GM21825 (cell line): Measurements from ENCODE around the gene TOP3A.
"Not testable (repeated sequence)": the region's sequence is repeated elsewhere in the genome, so short reads cannot be mapped to it uniquely, and the experiment has no call there.

ENCODE experiments used
- ATAC-seq: cut with Tn5 transposase; IDR thresholded peaks from one replicate; pipeline ENCODE4 v1.9.1; 2021; ENCODE audit warnings: mild to moderate bottlenecking, moderate library complexity; ENCODE audit not compliant: unreplicated experiment

The TOP3A gene

DNA sequence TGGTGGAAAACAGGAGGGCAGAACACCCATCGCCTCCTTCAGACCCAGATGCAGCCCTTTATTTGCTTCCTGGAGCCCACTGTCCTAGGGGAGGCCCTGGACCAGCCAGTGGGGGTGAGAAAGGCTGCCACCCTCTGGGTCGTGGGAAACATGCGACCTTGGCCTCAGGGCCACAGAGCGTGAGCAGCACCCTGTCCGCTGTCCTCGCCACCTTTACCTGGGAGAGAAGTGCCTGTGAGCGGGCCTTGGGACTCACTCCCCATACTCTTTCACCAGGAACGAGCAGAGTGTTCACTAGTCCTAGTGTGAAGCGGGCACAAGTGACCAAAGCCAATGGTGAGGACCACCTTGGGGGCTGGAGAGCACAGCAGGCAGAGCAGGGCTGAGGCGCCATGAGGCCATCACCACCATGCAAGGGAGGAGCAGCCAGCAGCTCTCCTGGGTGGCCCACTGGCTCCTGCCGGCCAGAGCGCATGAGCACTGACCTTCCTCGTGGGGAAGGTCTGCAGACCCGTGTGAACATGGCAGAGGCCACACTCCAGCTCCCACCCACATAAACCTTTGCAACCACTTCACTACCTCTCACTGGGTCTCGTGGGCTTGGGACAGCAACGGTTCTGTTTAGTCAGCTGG, 8.8 kb upstream of the TOP3A start:
- ATAC-seq = no peak

DNA sequence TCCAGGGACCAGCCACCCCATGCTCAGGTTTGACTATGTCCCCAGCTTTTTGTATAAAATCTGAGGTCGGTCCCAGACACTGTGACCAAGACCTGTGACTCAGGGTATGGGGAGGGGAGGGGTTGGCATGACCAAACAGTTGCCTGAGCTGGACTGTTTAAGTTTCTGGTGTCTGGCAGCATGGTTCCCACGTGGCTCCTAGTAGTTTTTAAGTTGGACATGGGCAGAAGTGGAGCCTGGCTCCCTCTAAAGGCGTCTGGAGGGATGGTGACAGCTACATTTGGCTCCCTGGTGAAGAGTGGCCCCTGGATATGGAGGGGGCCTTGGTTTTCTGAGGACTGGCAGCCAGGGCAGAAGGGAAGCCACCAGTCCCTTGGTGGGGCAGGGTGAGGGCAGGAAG, 8.2 kb upstream of the TOP3A start:
- ATAC-seq = no peak

DNA sequence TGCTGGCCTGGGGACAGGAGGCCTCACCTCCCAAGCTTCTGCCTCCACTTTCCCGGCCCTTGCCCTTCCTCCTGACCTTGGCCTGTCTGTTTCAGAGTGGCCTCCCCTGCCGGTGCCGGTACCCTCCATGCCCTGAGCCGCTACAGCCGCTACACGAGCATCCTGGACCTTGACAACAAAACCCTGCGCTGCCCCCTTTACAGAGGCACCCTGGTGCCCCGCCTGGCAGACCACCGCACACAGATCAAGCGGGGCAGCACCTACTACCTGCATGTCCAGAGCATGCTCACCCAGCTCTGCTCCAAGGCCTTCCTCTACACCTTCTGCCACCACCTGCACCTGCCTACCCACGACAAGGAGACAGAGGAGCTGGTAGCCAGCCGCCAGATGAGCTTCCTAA, 7.7 kb upstream of the TOP3A start:
- no peak for ATAC-seq

DNA sequence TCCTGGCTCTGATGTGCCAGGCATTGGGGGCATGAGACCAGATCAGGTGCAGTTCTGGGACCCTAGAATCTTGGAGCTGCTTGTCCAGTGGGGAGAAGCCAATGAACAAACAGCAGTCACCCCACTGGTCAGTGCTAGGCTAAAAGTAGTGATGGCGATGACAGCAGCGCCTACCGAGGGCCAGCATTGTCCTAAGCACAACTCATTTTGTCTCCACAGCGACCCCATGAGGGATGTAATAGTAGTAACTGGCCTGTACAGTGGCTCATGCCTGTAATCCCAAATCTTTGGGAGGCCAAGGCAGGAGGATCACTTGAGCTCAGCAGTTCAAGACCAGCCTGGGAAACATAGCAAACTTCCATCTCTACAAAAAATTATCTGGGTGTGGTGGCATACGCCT, 6.5 kb upstream of the TOP3A start:
- ATAC-seq = no peak

GRCh38 chr17:18320301-18320700, 5.5 kb upstream of the TOP3A start:
- no peak for ATAC-seq

DNA sequence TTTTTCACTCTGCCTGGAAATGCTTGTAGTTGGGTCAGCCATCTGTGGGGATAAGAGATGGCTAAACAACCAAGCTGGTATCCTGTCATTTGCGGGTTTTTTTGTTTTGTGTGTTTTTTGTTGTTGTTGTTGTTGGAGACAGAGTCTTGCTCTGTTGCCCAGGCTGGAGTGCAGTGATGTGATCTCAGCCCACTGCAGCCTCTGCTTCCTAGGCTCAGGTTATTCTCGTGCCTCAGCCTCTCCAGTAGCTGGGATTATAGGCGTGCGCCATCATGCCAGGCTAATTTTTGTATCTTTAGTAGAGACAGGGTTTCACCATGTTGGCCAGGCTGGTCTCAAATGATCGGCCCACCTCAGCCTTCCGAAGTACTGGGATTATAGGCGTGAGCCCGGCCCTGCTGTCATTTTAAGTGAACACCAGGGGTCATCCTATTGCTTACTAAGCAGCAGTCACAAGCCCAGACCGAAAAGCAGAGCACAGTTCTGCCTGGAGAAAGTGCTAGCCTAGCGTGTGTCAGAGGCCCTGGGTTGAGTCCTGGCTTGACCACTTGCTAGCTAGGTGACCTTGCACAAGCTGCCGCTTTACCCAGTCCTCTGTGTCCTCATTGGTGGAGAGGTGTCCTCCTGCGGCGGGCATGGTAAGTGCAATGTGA, 4.9 kb upstream of the TOP3A start:
- no peak for ATAC-seq

DNA sequence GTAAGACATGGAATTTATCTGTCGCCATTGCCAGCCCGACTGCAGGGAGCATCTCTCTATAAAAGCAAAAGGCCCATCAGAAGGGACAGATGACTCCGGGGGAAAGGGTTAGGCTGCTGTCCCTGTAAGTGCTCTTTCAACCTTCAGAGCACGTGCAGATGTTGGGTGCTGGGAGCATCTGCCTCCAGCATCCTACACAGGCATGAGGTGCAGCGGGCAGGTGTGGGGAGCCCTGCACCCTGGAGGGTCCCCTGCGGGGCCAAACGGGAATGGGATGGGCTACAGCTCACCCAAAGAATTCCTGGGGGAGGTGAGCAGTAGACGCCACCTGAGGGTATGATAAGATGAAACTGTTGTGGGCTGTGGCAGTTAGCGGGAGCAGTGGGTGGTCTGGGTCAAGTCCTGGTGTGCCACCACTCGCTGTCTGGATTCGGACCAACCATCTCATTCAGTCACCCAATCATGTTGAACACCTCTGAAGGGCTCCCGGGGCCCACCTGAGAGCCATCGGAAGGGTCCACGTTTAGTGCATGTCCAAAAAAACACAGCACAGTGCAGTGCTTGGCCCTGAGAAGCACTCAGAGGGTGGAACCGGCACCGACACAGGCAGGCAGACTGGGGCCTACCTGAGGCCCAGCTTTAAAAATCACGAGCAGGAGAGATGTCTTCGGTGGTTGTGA, 4.1 kb upstream of the TOP3A start:
- no peak for ATAC-seq

- ATAC-seq = no peak
Observed at GRCh38 chr17:18318117-18318516, 3.3 kb upstream of the TOP3A start.

DNA sequence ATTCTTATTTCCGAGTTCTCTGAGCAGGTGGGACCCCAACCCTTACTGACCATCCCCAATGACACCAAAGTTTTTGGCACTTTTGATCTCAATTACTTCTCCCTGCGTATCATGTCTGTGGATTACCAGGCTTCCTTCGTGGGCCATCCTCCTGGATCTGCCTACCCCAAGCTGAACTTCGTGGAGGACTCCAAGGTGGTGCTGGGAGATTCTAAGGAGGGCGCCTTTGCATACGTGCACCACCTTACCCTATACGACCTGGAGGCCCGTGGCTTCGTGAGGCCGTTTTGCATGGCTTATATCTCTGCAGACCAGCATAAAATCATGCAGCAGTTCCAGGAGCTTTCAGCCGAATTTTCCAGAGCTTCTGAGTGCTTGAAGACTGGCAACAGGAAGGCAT, 1.2 kb upstream of the TOP3A start:
- no peak for ATAC-seq

DNA sequence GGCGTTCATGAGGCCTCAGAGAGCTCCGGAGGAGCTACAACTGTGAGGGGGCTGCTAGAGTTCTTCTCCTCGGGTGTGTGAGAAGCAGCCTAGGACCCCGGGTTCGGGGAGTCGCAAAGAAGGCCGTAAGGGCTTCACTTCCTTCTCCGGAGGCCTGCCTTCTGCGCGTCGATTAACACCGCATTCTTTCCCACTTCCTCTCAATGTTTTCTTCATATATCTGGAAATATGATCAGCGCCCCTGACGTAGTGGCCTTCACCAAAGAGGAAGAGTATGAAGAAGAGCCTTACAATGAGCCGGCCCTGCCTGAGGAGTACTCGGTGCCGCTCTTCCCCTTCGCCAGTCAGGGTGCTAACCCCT, 748 bp upstream of the TOP3A start:
- ATAC-seq = no peak

DNA sequence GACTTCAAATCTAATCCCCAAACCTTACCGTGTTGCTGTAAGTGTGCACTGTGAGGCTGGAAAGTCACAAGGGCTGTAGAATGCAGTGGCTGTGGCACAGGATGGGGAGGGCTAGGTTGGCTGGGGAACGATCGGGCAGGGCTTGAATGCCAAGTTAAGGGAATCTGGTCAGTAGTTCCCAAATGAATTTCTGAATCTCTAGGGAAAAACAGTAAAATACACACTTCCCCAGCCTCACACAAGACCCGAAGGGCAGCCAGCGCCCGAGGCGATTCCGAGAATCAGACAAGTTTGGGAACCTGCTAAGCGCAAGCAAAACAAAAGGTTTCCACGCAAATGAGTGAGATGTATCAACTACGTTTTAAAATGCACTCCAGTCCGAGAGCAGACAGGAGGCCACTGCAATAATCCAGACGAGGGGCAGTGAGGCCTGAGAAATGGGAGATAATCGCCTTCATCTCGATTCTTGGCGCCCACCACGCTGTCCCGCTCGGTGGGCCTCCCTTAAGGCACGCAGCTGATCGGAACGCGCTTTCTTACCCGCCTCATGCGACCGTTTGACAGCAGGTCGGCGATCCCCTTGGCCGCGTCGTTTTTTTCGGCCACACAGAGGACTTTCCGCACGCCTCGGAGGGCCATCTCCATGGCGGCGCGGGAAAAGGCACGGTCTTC, 599 bp downstream of the TOP3A start:
- ATAC-seq = peak; percentile 24

DNA sequence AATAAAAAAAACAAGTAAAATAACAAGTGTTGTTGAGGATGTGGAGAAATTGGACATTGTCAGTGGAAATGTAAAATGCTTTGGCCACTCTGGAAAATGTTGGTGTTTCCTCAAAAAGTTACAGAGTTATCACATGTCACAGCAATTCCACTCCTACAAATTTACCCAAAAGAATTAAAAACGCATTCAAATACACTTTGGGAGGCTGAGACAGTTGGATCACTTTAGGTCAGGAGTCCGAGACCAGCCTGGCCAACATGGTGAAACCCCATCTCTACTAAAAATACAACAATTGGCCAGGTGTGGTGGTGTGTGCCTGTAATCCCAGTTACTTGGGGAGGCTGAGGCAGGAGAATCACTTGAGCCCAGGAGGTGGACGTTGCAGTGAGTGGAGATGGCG, 5.6 kb downstream of the TOP3A start:
- ATAC-seq = no peak

DNA sequence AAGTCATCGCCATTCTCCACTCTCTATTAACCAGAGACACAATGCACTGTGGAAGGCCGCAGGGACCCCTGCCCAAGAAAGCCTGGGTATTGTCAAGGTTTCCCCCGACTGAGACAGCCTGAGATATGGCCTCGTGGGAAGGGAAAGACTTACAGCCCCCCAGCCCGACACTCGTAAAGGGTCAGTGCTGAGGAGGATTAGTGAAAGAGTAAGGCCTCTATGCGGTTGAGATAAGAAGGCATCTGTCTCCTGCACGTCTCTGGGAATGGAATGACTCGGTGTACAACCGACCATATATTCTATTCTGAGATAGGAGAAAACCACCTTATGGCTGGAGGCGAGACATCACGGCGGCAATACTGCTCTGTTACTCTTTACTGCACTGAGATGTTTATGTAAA, 11.6 kb downstream of the TOP3A start:
- ATAC-seq = not testable (repeated sequence)

DNA sequence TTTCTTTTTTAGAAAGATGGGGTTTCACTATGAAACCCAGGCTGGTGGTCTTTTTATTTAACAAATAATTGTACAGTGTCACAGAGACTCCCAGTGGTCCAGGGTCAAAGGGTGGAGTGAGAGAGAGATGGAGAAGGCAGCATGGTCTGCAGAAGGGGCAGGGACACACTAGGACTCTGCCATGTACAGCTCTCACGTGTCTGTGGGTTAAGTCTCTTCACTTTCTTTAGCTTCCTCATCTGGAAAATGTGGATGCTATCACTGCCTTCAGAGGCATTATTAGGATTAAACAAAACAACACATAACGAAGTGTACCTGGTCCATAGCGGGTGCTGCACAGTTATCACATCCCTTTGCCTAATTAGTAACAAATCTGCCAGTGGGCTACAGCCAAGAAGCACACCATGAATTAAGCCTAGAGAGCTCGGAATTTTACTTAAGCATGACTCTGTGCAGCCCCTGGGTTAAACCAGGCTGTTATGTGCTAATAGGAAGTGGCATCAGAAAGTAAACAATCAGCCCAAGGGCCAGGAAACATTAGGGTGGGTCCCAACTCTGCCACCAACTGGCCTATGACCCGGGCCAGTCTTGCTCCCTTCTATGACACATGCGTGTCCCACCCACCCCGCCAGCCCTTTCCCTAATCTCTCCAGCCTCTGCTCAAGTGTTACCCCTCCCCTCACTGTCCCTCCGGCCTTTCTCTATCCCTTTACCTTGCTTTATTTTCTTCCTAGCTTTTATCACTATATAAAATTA, 13.9 kb downstream of the TOP3A start:
- no peak for ATAC-seq

GRCh38 chr17:18298061-18298460, 16.7 kb downstream of the TOP3A start:
- ATAC-seq = not testable (repeated sequence)

GRCh38 chr17:18291718-18292540, 22.9 kb downstream of the TOP3A start:
- ATAC-seq = no peak

DNA sequence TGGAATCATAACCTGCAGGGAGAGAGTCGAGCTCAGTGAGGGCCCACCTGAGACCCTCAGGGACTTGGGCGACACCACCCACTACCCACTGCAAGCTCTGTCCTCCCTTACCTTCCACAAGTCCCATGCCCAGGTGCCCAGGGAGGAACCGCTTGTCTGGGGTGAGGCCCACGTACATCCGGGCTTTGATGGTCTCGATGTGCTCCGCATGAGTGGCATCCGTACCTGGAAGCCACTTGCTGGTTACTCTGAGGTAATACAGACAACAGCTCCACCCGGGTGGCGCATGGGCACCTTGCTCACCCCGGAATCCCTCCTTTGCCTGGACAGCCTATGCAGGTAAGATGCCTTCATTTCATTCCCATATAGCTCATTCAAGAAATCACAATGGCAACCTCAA, 29.5 kb downstream of the TOP3A start:
- no peak for ATAC-seq

GRCh38 chr17:18281788-18282187, 33.0 kb downstream of the TOP3A start:
- no peak for ATAC-seq

DNA sequence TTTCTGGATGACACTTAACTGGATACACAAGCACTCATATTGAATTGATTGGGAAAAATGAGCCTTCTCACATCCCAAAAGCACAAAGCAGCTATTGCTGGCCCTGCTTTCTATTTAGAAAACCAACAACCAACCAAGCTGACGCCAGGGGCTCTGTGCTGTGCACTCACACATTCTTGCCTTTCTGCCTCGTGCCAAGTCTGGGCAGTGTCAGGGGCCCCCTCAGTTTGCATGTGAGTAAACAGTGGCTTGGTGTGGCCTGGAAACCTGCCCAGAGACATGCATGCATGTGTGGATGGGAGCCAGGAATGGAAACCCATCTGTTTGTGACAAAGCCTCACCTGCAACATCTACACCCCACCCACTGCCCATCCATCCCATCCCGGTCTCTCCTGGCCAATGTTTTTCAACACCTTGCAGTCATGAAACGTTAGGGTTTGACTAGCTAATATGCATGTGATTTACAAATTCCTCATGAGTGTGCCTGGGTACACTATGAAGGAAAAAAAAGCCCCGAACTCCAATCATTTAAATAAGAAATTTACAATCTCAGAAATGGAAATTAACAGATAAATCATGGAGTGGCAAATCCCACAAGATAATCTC, 33.9 kb downstream of the TOP3A start:
- ATAC-seq = no peak

GRCh38 chr17:18280249-18280648, 34.5 kb downstream of the TOP3A start:
- ATAC-seq = no peak
